ENCODE measurements around the gene AP4B1. TPM values are rescaled to one million over a fixed set of nuclear protein-coding genes. Genes with fewer than 3 reads are reported as not detected.

The AP4B1 gene
- total RNA-seq, 3 donors from 2014 or later (not counting 1 experiment from before 2014, with no cell fraction given) = 64.0 to 78.7 (median 77.6) TPM

- Histone ChIP-seq H3K4me1 (ENCODE audit: control insufficient read depth, insufficient read depth, low read length) (peaks cover 48% of the 10 kb centered on the region), H3K9me3 (ENCODE audit: control insufficient read depth, insufficient read depth, low read length) (no peaks in the 10 kb centered on the region), H3K4me3 (ENCODE audit: low read length) (peak overlapping the region; percentile 70), H3K27me3 (ENCODE audit: control insufficient read depth, insufficient read depth, low read length) (no peaks in the 10 kb centered on the region), H3K27ac (ENCODE audit: low read length) (peak overlapping the region; percentile 92), H3K36me3 (ENCODE audit: control insufficient read depth, insufficient read depth, low read length) (peaks cover 1% of the 10 kb centered on the region)
- Mint-ChIP-seq H3K27me3 (ENCODE audit: low read depth in 2 of 2) (no peaks in the 10 kb centered on the region), H3K4me3 (peak overlapping the region; percentile 94), H3K9me3 (no peaks in the 10 kb centered on the region), H3K4me1 (peaks cover 73 to 83% of the 10 kb centered on the region in 2 donors), H3K36me3 (no peaks in the 10 kb centered on the region), H3K27ac (peak overlapping the region; percentile 87 to 95)
- 43% methylated on average over 3 of the region's 3 CpGs for WGBS (ENCODE audit: insufficient coverage)
- ATAC-seq (no peak), DNase-seq (peak in 1 of 2 donors; percentile 33)
- intact Hi-C loops (cut with micrococcal nuclease) = loop anchor here (1.0 to 5.0 kb wide), 8 partner anchors 10 to 1253 kb away; partner anchors contain the start of genes AP4B1, CAPZA1, RSBN1 and ST7L
- TF ChIP-seq CTCF (IDR thresholded peaks at IDR 0.05) = no peak
These were observed 33.8 kb downstream of the AP4B1 start for GRCh38 chr1:113870778-113871177.

GRCh38 chr1:113868387-113869083 is 36.1 kb downstream of the AP4B1 start:
- no peaks in the 10 kb centered on the region for H3K36me3 Mint-ChIP-seq
- no peaks in the 10 kb centered on the region for H3K27me3 Mint-ChIP-seq (ENCODE audit: low read depth in 2 of 2)
- peak in 1 of 2 donors; percentile 16 for DNase-seq
- peaks cover 7% of the 10 kb centered on the region for H3K36me3 ChIP-seq (ENCODE audit: control insufficient read depth, insufficient read depth, low read length)
- H3K27ac Mint-ChIP-seq = peak overlapping the region; percentile 87 to 95
- H3K4me3 ChIP-seq (ENCODE audit: low read length) = no peak overlapping the region
- no peaks in the 10 kb centered on the region for H3K9me3 Mint-ChIP-seq
- WGBS (ENCODE audit: insufficient coverage) = 93% methylated on average over 4 of the region's 4 CpGs
- peak overlapping the region; percentile 94 for H3K4me3 Mint-ChIP-seq
- H3K4me1 Mint-ChIP-seq = peaks cover 64 to 77% of the 10 kb centered on the region in 2 donors
- TF ChIP-seq CTCF (IDR thresholded peaks at IDR 0.05) = no peak
- intact Hi-C loops (cut with micrococcal nuclease) = no loop called here
- no peak for ATAC-seq
- peaks cover 38% of the 10 kb centered on the region for H3K4me1 ChIP-seq (ENCODE audit: control insufficient read depth, insufficient read depth, low read length)
- H3K27me3 ChIP-seq (ENCODE audit: control insufficient read depth, insufficient read depth, low read length) = no peaks in the 10 kb centered on the region
- no peak overlapping the region for H3K27ac ChIP-seq (ENCODE audit: low read length)
- no peaks in the 10 kb centered on the region for H3K9me3 ChIP-seq (ENCODE audit: control insufficient read depth, insufficient read depth, low read length)

- 100% methylated on average over 1 of the region's 5 CpGs for WGBS (ENCODE audit: insufficient coverage)
- no peak for ATAC-seq
These were observed 43.0 kb downstream of the AP4B1 start for GRCh38 chr1:113861641-113862040.

More at GRCh38 chr1:113861641-113862040, 43.0 kb downstream of the AP4B1 start:
- H3K9me3 ChIP-seq (ENCODE audit: control insufficient read depth, insufficient read depth, low read length) = no peaks in the 10 kb centered on the region
- intact Hi-C loops (cut with micrococcal nuclease) = no loop called here
- DNase-seq = no peak
- no peaks in the 10 kb centered on the region for H3K27me3 Mint-ChIP-seq (ENCODE audit: low read depth in 2 of 2)
- H3K4me3 ChIP-seq (ENCODE audit: low read length) = no peak overlapping the region
- H3K36me3 ChIP-seq (ENCODE audit: control insufficient read depth, insufficient read depth, low read length) = peaks cover 33% of the 10 kb centered on the region
- peaks cover 23% of the 10 kb centered on the region for H3K4me1 ChIP-seq (ENCODE audit: control insufficient read depth, insufficient read depth, low read length)
- peak overlapping the region; percentile 35 for H3K4me3 Mint-ChIP-seq
- no peaks in the 10 kb centered on the region for H3K9me3 Mint-ChIP-seq
- H3K27ac ChIP-seq (ENCODE audit: low read length) = peak overlapping the region; percentile 39
- TF ChIP-seq CTCF (IDR thresholded peaks at IDR 0.05) = no peak
- H3K27ac Mint-ChIP-seq = peak overlapping the region; percentile 76 to 89
- H3K27me3 ChIP-seq (ENCODE audit: control insufficient read depth, insufficient read depth, low read length) = no peaks in the 10 kb centered on the region
- H3K36me3 Mint-ChIP-seq = peaks cover 10% of the 10 kb centered on the region
- peaks cover 67 to 71% of the 10 kb centered on the region in 2 donors for H3K4me1 Mint-ChIP-seq
